K562 (cell line): Measurements from ENCODE around the gene R3HDM1. TPM values are rescaled to one million over a fixed set of nuclear protein-coding genes. Genes with fewer than 3 reads are reported as not detected.

ENCODE experiments used
- ATAC-seq: fragments of 200-7000 bp; cut with Tn5 transposase; 3 replicates; pipeline ENCODE4 v1.9.1; 2020; ENCODE audit warnings: moderate library complexity
- BruUV-seq: library from RNA; stranded (reverse); fragments of 400-500 nt; replicated peaks from 2 replicates; lab custom pipeline; 2021; lab: Mats Ljungman, UMichigan
- CTCF ChIA-PET: fragments of 300-600 bp; formaldehyde crosslinking; extraction: SDS; loops from one replicate; lab custom pipeline; 2021; ENCODE audit warnings: low intra/inter-chr PET ratio; lab: Yijun Ruan, JAX
- POLR2A ChIA-PET: fragments of 300-600, 350-650 bp; sonication (Branson Sonifier 250); formaldehyde crosslinking; extraction: SDS; loops from one replicate; lab custom pipeline; 2021; ENCODE audit warnings: antibody characterized with exemption, inconsistent platforms; lab: Yijun Ruan, JAX
- DNase-seq, 4 experiments: peaks; one replicate each; pipeline versions ENCODE4 v3.0.0 to v3.0.0-alpha.2; 2011 to 2018; ENCODE audit warnings: low spot score in 3 of 4, mixed read lengths in 3 of 4; ENCODE audit errors: extremely low read depth in 1 of 4
- FAIRE-seq: peaks from 2 replicates; lab custom pipeline; 2011; peaks lifted over from hg19 to GRCh38; lab: Jason Lieb, UNC
- H2AFZ ChIP-seq: 2 replicates; pipeline ENCODE4 v1.6.0; 2011; ENCODE audit warnings: low read depth, low read length, control low read depth, inconsistent platforms
- H3K27ac ChIP-seq: fragments of 200-600 bp; 3 replicates; pipeline ENCODE4 v1.8.0; 2011; ENCODE audit warnings: low read depth, mild to moderate bottlenecking, control low read depth, inconsistent platforms, low read length, moderate library complexity, mixed read lengths; ENCODE audit errors: extremely low read depth
- H3K27me3 ChIP-seq, 2 experiments: fragments of 300-600 bp in 1 of 2; 2 replicates in 1 of 2; 3 replicates in 1 of 2; pipeline versions ENCODE4 v1.6.0 to v1.8.0; 2011; ENCODE audit warnings: inconsistent platforms in 2 of 2, low read length in 2 of 2, mild to moderate bottlenecking in 1 of 2, mixed read lengths in 1 of 2, moderate library complexity in 1 of 2; ENCODE audit not compliant: control insufficient read depth in 2 of 2, insufficient read depth in 2 of 2
- H3K36me3 ChIP-seq: fragments of 300-600 bp; 3 replicates; pipeline ENCODE4 v1.8.0; 2011; ENCODE audit warnings: mild to moderate bottlenecking, low read length, inconsistent platforms; ENCODE audit not compliant: control insufficient read depth, insufficient read depth
- H3K4me1 ChIP-seq, 2 experiments: fragments of 200-600 bp in 1 of 2; replicated peaks in 1 of 2; 2 replicates in 1 of 2; 3 replicates in 1 of 2; pipeline versions ENCODE4 v1.5.1 to v1.8.0; 2011; ENCODE audit warnings: inconsistent platforms in 2 of 2, low read length in 2 of 2, mild to moderate bottlenecking in 1 of 2, mixed read lengths in 1 of 2, moderate library complexity in 1 of 2; ENCODE audit not compliant: control insufficient read depth in 2 of 2, insufficient read depth in 2 of 2
- H3K4me2 ChIP-seq: 2 replicates; pipeline ENCODE4 v1.6.1; 2011; ENCODE audit warnings: low read length, control low read depth, inconsistent platforms, mixed read lengths; ENCODE audit not compliant: insufficient read depth
- H3K4me3 ChIP-seq: fragments of 200-600 bp; sonication (generic), shearing (Covaris generic); 2 replicates; pipeline ENCODE4 v1.5.1; 2016; ENCODE audit warnings: control low read depth, inconsistent platforms
- H3K79me2 ChIP-seq: fragments of 200-600 bp; 3 replicates; pipeline ENCODE4 v1.8.0; 2011; ENCODE audit warnings: low read length, inconsistent platforms; ENCODE audit not compliant: control insufficient read depth, insufficient read depth
- H3K9ac ChIP-seq, 2 experiments: 2 replicates each; pipeline versions ENCODE4 v1.6.0 to v1.6.1; 2011; ENCODE audit warnings: low read depth in 2 of 2, low read length in 2 of 2, control low read depth in 1 of 2, inconsistent platforms in 1 of 2, mild to moderate bottlenecking in 1 of 2, mixed read lengths in 1 of 2; ENCODE audit not compliant: insufficient read depth in 1 of 2
- H3K9me1 ChIP-seq: one replicate; pipeline ENCODE4 v1.6.0; 2011; ENCODE audit warnings: inconsistent platforms, mild to moderate bottlenecking, low read length, moderate library complexity; ENCODE audit not compliant: control insufficient read depth, insufficient read depth
- H3K9me3 ChIP-seq: replicated peaks from 2 replicates; pipeline ENCODE4 v1.5.1; 2011; ENCODE audit warnings: low read depth, low read length, inconsistent platforms; ENCODE audit not compliant: control insufficient read depth, insufficient read depth
- H4K20me1 ChIP-seq: replicated peaks from 2 replicates; pipeline ENCODE4 v1.6.1; 2011; ENCODE audit warnings: low read length, inconsistent platforms, mixed read lengths; ENCODE audit not compliant: control insufficient read depth, insufficient read depth
- CEBPB ChIP-seq: fragments of 450-650 bp; IDR thresholded peaks from 2 replicates; pipeline ENCODE4 v1.6.1; 2016; ENCODE audit warnings: missing genetic modification characterization, missing compliant biosample characterization
- CEBPG ChIP-seq, 3 experiments: fragments of 200-800 bp in 1 of 3; sonication (Bioruptor generic) in 1 of 3; sonication (generic) in 1 of 3; formaldehyde crosslinking in 1 of 3; IDR thresholded peaks in 2 of 3; conservative IDR thresholded peaks in 1 of 3; 2 replicates each; pipeline versions ENCODE4 v1.6.1 to v1.8.0; 2016 to 2022; ENCODE audit warnings: missing compliant biosample characterization in 2 of 3, missing genetic modification characterization in 2 of 3, mild to moderate bottlenecking in 1 of 3, missing genetic modification reagents in 1 of 3
- CREBBP ChIP-seq: IDR thresholded peaks from one replicate; pipeline ENCODE4 v1.6.1; 2012; ENCODE audit warnings: low read depth, mild to moderate bottlenecking, control low read depth, inconsistent platforms, low read length
- TBP ChIP-seq: optimal IDR thresholded peaks from 2 replicates; pipeline ENCODE3; 2011; ENCODE audit warnings: low read depth, low read length, improper control_type of control experiment
- ZNF12 ChIP-seq: sonication (generic); formaldehyde crosslinking; IDR thresholded peaks from 2 replicates; pipeline ENCODE4 v1.4.0; 2020; ENCODE audit warnings: mild to moderate bottlenecking, missing genetic modification reagents
- ZNF644 ChIP-seq: fragments of 200-800 bp; sonication (Bioruptor generic); IDR thresholded peaks from 2 replicates; pipeline ENCODE4 v1.6.1; 2016; ENCODE audit warnings: low read depth, missing genetic modification characterization, missing compliant biosample characterization
- WGBS: fragments of 100-300 bp; shearing (Covaris generic); methylation state at CpG from one replicate; pipeline ENCODE4 v1.1.6; 2016; ENCODE audit warnings: low coverage, mixed read lengths; ENCODE audit not compliant: insufficient coverage; ENCODE audit errors: missing lambda C conversion rate; 5-methylcytosine and 5-hydroxymethylcytosine counted together
- in situ Hi-C: fragments of 300-500 bp; cut with MboI; formaldehyde crosslinking; loops from 4 replicates; pipeline ENCODE4 v1.15.0; 2018; ENCODE audit warnings: inconsistent platforms, mixed read lengths
- intact Hi-C: fragments of 100-400 bp; cut with micrococcal nuclease; formaldehyde crosslinking; loops from 2 replicates; pipeline ENCODE4 v1.14.2; 2022
- polyA plus RNA-seq, 8 experiments: library from polyadenylated mRNA; depleted of rRNA in 4 of 8; stranded (reverse) in 5 of 8; unstranded in 3 of 8; fragments of >200 nt; fragmentation: Nextera tagmentation in 2 of 8; fragmentation: Illumina TruSeq in 1 of 8; extraction: Ambion mirVana in 2 of 8; extraction: Trizol in 1 of 8; gene quantifications; 2 replicates each; pipeline versions ENCODE4 v1.2.1 to v1.2.3, GENCODE V29; 2011 to 2014; ENCODE audit warnings: inconsistent platforms in 1 of 8, missing spikeins in 1 of 8
- total RNA-seq, 7 experiments: library from RNA; depleted of rRNA in 6 of 7; stranded (reverse); fragments of >200 nt in 6 of 7; fragmentation: Illumina TruSeq in 2 of 7; extraction: Trizol in 2 of 7; gene quantifications; 2 replicates each; pipeline versions ENCODE4 v1.2.1 to v1.2.3, GENCODE V29; 2011 to 2021; ENCODE audit warnings: low replicate concordance in 1 of 7
- TF ChIP-seq, protein P1 (sequence below): fragments of 250-450 bp; sonication (Bioruptor Pico); IDR thresholded peaks from 2 replicates; pipeline ENCODE4 v1.8.0; 2022; ENCODE audit warnings: moderate library complexity, mild to moderate bottlenecking, inconsistent platforms

R3HDM1 gene
- total and polyA plus RNA-seq, 9 of the 15 experiments (the other 6 are each of a cell fraction or from before 2014, with no cell fraction given) = 12.4 to 89.4 (median 31.0) TPM

GRCh38 chr2:135551356-135551755 lies 20.1 kb downstream of the R3HDM1 start:
- CTCF ChIA-PET = no interaction called here
- no peaks in the 10 kb centered on the region for H3K9me1 ChIP-seq
- no peak overlapping the region for H3K4me2 ChIP-seq
- H3K36me3 ChIP-seq = peaks cover 5% of the 10 kb centered on the region; the same call in 2 of the 3 replicates
- no peaks in the 10 kb centered on the region for H4K20me1 ChIP-seq
- 0 out of 5 replicates have a peak, but pooled peaks cover 0 to 2% of the 10 kb centered on the region in 2 experiments for H3K4me1 ChIP-seq
- POLR2A ChIA-PET = interaction anchor here (1.1 to 1.4 kb wide), 2 partner anchors 17 to 21 kb away, joined by 3 to 5 read pairs; no protein-coding TSS in a partner anchor
- intact Hi-C loops = no loop called here
- in situ Hi-C loops = no loop called here
- BruUV-seq = no TSS peak
- no peak for FAIRE-seq
- DNase-seq = no peak
- peaks cover 85% of the 10 kb centered on the region for H3K79me2 ChIP-seq
- ATAC-seq = no peak
- no peaks in the 10 kb centered on the region for H3K27me3 ChIP-seq
- no peak overlapping the region for H3K4me3 ChIP-seq
- no peak overlapping the region for H3K27ac ChIP-seq
- no peak overlapping the region for H2AFZ ChIP-seq
- 86% methylated on average over 5 of the region's 5 CpGs for WGBS
- no peak for TF ChIP-seq CREBBP
- TF ChIP-seq, protein P1, sequence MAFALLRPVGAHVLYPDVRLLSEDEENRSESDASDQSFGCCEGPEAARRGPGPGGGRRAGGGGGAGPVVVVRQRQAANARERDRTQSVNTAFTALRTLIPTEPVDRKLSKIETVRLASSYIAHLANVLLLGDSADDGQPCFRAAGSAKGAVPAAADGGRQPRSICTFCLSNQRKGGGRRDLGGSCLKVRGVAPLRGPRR = no peak
- TF ChIP-seq CEBPB (tag) = peak; percentile 73
- TF ChIP-seq CEBPG (CRISPR knock-in tag; IDR thresholded peaks at IDR 0.05) = no peak
- peak; percentile 23 to 75; a peak in 2 of 4 replicates for TF ChIP-seq CEBPG (tag; conservative IDR thresholded peaks at IDR 0.05 in 1 of 2, IDR thresholded peaks at IDR 0.05 in 1 of 2)
- no peak for TF ChIP-seq TBP
- no peak for TF ChIP-seq ZNF644 (tag)
- TF ChIP-seq ZNF12 = no peak
- H3K9ac ChIP-seq = no peak overlapping the region
- no peaks in the 10 kb centered on the region for H3K9me3 ChIP-seq
